ENCODE measurements around the gene SETD2.
"Not testable (repeated sequence)": the region's sequence is repeated elsewhere in the genome, so short reads cannot be mapped to it uniquely, and the experiment has no call there.

The SETD2 gene

DNA sequence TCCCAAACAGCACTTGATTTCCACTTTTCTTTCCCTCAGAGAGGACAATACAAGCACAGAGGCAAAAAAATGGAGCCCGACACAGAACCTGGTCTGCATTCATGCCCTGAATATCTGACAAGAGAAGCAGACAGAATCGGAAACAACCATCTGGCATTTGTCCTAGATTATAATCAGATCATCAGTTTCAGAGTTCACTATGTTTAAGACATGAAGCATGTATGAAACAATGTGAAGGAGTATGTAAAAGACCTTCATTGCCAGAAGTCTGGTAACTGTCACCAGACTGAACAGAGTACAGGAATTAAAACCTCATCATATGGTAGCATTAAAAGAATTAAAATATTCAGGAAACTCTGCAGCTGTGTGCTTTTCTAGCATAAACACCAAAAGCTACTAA lies 65.0 kb downstream of the SETD2 start:
- DNase-seq (ENCODE audit: low read depth in 4 of 4, low spot score in 1 of 4) = no peak

GRCh38 chr3:47097864-47098263 lies 66.0 kb downstream of the SETD2 start:
- DNase-seq (ENCODE audit: low read depth in 4 of 4, low spot score in 1 of 4) = no peak

- no peak for DNase-seq (ENCODE audit: low read depth in 4 of 4, low spot score in 1 of 4)
These were observed 67.0 kb downstream of the SETD2 start for GRCh38 chr3:47096959-47097358.

- no peak for DNase-seq (ENCODE audit: low read depth in 4 of 4, low spot score in 1 of 4)
These were observed 71.8 kb downstream of the SETD2 start for GRCh38 chr3:47092090-47092489.

- no peak for DNase-seq (ENCODE audit: low read depth in 4 of 4, low spot score in 1 of 4)
These were observed 74.3 kb downstream of the SETD2 start for GRCh38 chr3:47089630-47090029.

DNA sequence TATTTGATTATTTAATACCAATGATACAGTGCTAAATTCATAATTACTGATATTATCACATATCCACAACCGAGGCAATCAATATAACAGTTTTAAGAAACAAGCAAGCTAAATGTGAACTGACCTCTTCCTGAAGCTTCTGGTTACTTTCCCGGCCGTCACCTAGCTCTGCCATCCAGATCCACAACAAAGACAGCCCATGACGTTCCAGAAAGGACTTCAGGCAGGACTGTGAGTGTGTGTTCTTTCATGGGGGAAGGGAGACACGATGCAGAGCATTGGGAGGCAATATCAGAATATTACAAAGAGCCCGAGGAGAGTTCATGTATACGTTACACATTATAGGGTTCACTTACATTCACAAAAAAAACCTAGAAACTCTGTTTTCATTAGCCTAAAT lies 77.8 kb downstream of the SETD2 start:
- DNase-seq (ENCODE audit: low read depth in 4 of 4, low spot score in 1 of 4) = no peak

GRCh38 chr3:47083786-47084185 lies 80.1 kb downstream of the SETD2 start:
- DNase-seq (ENCODE audit: low read depth in 4 of 4, low spot score in 1 of 4) = no peak

GRCh38 chr3:47082519-47082918 lies 81.4 kb downstream of the SETD2 start:
- no peak for DNase-seq (ENCODE audit: low read depth in 4 of 4, low spot score in 1 of 4)

GRCh38 chr3:47079432-47079831 lies 84.5 kb downstream of the SETD2 start:
- no peak for DNase-seq (ENCODE audit: low read depth in 4 of 4, low spot score in 1 of 4)

GRCh38 chr3:47073685-47074084 lies 90.2 kb downstream of the SETD2 start:
- DNase-seq (ENCODE audit: low read depth in 4 of 4, low spot score in 1 of 4) = no peak

GRCh38 chr3:47070770-47071169 lies 93.1 kb downstream of the SETD2 start:
- no peak for DNase-seq (ENCODE audit: low read depth in 4 of 4, low spot score in 1 of 4)

DNA sequence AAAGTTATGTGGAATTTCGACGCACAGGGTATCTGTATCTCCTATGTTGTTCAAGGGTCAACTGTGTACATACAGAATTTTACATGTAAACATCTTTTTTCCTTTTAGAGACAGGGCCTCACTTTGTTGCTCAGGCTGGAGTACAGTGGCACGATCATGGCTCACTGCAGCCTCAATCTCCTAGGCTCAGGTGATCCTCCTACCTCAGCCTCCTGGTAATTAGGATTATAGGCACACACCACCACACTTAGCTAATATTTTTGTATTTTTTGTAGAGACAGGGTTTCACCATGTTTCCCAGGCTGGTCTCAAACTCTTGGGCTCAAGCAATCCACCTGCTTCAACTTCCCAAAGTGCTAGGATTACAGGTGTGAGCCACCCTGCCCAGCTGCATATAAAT lies 97.7 kb downstream of the SETD2 start:
- DNase-seq (ENCODE audit: low read depth in 4 of 4, low spot score in 1 of 4) = not testable (repeated sequence)

- no peak for DNase-seq (ENCODE audit: low read depth in 4 of 4, low spot score in 1 of 4)
These were observed 98.2 kb downstream of the SETD2 start for GRCh38 chr3:47065681-47066080.

GRCh38 chr3:47065058-47065457 lies 98.9 kb downstream of the SETD2 start:
- DNase-seq (ENCODE audit: low read depth in 4 of 4, low spot score in 1 of 4) = no peak

GRCh38 chr3:47057212-47057671 lies 106.7 kb downstream of the SETD2 start:
- DNase-seq (ENCODE audit: low read depth in 4 of 4, low spot score in 1 of 4) = peak in 3 of 4 experiments; percentile 15 to 30 (median 17)

- DNase-seq (ENCODE audit: low read depth in 4 of 4, low spot score in 1 of 4) = no peak
These were observed 107.2 kb downstream of the SETD2 start for GRCh38 chr3:47056705-47057104.

- no peak for DNase-seq (ENCODE audit: low read depth in 4 of 4, low spot score in 1 of 4)
These were observed 109.5 kb downstream of the SETD2 start for GRCh38 chr3:47054412-47054811.

- no peak for DNase-seq (ENCODE audit: low read depth in 4 of 4, low spot score in 1 of 4)
These were observed 116.2 kb downstream of the SETD2 start for GRCh38 chr3:47047673-47048072.

DNA sequence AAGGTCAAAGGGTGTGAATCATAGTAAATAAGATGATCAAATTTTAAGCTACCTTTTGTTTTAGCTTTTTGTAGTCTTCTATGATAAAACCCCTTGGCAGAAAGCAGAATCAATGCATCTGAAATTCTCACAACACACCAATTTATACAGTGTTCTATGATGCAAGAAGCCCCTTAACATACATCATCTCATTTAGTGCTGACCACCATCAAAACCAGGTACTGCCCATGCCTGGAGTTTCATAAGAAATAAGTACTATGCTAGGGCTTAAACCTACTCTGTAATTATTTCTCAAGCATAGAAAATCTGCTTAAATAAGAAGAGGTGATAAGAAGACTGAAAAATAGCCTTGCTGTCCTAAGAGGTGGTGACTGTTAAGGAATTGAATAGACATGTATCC lies 116.8 kb downstream of the SETD2 start:
- DNase-seq (ENCODE audit: low read depth in 4 of 4, low spot score in 1 of 4) = no peak

DNA sequence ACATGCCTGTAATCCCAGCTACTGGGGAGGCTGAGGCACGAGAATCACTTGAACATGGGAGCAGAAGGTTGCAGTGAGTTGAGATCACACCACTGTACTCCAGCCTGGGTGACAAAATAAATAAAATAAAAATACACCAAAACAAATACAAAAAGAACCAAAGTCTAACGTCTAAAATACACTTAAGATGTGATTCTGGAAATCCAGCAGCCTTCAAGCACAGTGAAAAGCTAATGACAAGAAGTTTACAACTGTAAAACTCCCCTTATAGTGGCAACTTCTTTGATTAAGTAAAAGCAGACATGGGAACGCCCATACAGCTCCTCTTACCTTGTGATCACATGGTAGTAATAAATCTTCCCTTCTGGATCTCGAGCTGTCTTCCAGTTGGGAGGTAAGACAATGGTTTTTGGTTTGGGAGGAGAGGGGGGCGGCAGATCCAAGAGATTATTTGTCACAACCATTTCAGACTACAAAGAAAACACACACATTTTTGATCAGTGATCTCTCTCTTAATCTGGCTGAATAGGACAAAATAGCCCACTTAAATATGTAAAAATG lies 121.6 kb downstream of the SETD2 start:
- DNase-seq (ENCODE audit: low read depth in 4 of 4, low spot score in 1 of 4) = no peak

GRCh38 chr3:47041114-47041513 lies 122.8 kb downstream of the SETD2 start:
- no peak for DNase-seq (ENCODE audit: low read depth in 4 of 4, low spot score in 1 of 4)

DNA sequence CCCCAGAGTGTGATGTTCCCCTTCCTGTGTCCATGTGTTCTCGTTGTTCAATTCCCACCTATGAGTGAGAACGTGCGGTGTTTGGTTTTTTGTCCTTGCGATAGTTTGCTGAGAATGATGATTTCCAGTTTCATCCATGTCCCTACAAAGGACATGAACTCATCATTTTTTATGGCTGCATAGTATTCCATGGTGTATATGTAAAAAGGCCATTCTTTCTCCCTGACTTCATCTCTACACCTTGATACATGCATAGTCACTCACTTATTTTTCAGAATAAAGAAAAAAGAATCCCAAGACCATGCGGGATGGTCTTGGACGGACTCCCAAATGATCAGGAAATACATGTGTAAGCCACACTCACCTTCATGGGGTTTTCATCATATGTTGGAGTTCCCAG lies 126.6 kb downstream of the SETD2 start:
- not testable (repeated sequence) for DNase-seq (ENCODE audit: low read depth in 4 of 4, low spot score in 1 of 4)

- no peak for DNase-seq (ENCODE audit: low read depth in 4 of 4, low spot score in 1 of 4)
These were observed 127.8 kb downstream of the SETD2 start for GRCh38 chr3:47036145-47036544.

- DNase-seq (ENCODE audit: low read depth in 4 of 4, low spot score in 1 of 4) = no peak
These were observed 128.3 kb downstream of the SETD2 start for GRCh38 chr3:47035645-47036044.
